ENCODE measurements around the gene UGT8. TPM values are rescaled to one million over a fixed set of nuclear protein-coding genes. Genes with fewer than 3 reads are reported as not detected.

UGT8 gene
- total RNA-seq, 1 experiment from 2014 or later: 14.8 TPM

DNA sequence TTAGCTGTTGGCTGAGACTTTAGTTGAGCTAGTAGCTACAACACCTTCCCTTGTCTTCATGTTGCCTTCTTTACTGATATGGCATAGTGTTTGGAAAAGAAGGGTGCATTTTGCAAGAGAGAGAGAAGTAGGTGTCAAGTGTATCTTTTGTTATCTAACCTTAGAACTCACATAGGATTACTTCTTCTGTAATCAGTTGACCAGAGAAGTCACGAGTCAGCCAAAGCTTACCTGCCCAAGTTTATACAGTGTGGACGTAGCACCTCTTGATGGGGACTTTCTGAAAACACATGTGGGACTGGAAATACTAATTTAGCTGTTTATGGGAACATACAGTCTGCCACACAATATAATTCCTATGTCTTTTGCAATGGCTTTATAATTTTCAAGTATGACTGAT lies 56.0 kb downstream of the UGT8 start:
- Histone ChIP-seq H3K79me2 (ENCODE audit: insufficient read depth, low read length) (no peaks in the 10 kb centered on the region), H3K4me1 (ENCODE audit: control insufficient read depth in 1 of 2, insufficient read depth in 2 of 2, low read length in 2 of 2) (no peaks in the 10 kb centered on the region), H3K4me3 (replicated peaks in 1 of 2; ENCODE audit: low read depth in 1 of 2, low read length in 2 of 2) (no peak overlapping the region), H3K36me3 (ENCODE audit: control insufficient read depth in 1 of 2, insufficient read depth in 2 of 2, low read length in 2 of 2) (no peaks in the 10 kb centered on the region), H3K4me2 (ENCODE audit: low read length) (no peak overlapping the region), H3K27ac (ENCODE audit: low read depth, low read length) (no peak overlapping the region), H3K27me3 (ENCODE audit: insufficient read depth, low read length) (no peaks in the 10 kb centered on the region), H4K20me1 (ENCODE audit: insufficient read depth) (no peaks in the 10 kb centered on the region), H2AFZ (ENCODE audit: low read depth, low read length, poor library complexity, severe bottlenecking) (no peak overlapping the region), H3K9me2 (ENCODE audit: insufficient read depth) (no peaks in the 10 kb centered on the region), H3K9ac (ENCODE audit: low read length) (no peak overlapping the region), H3K9me3 (ENCODE audit: control insufficient read depth in 1 of 2, insufficient read depth in 1 of 2, low read depth in 1 of 2, low read length in 2 of 2) (no peaks in the 10 kb centered on the region)
- CTCF ChIA-PET: interaction anchor here (1.6 to 1.7 kb wide), 2 partner anchors 237 to 267 kb away, joined by 6 read pairs; no protein-coding TSS in a partner anchor
- BruUV-seq (replicated peaks): no TSS peak
- POLR2A ChIA-PET: no interaction called here
- TF ChIP-seq SIN3A (IDR thresholded peaks at IDR 0.05; ENCODE audit: low read depth) (no peak), RAD21 (IDR thresholded peaks at IDR 0.05; ENCODE audit: low read depth) (peak; percentile 31), CEBPB (IDR thresholded peaks at IDR 0.05; ENCODE audit: low read depth) (no peak), POLR2A (IDR thresholded peaks at IDR 0.05; ENCODE audit: borderline replicate concordance, extremely low read depth, insufficient read depth, insufficient read length) (no peak), CBX3 (IDR thresholded peaks at IDR 0.05; ENCODE audit: low read depth) (no peak)
- DNase-seq (ENCODE audit: low read depth, low spot score) (no peak), ATAC-seq (no peak)
- RAD21 ChIA-PET (ENCODE audit: low non-redundant PET in 1 of 2, low total read pairs in 2 of 2, uncharacterized antibody in 2 of 2, unreplicated experiment in 2 of 2): no interaction called here
- intact Hi-C loops (cut with micrococcal nuclease): no loop called here

DNA sequence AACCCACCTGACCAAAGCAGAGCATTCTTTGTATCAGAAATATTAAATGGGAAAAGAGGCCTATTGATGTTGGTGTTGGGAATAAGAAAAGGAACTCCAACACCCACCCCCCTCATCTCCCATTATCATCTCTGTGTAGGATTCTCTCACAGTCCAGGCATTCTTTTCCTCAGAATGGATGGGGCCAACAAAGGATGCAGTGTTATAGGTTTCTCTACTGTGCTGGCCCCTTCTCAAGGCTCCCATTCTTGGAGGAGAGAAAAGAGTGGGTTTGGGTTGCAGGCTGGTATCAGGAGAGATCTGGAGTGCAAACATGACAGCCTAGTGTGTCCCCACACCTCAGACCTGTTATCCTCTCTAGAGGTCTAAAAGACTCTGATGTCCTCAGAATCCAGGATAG lies 59.6 kb downstream of the UGT8 start:
- Histone ChIP-seq H3K36me3 (ENCODE audit: control insufficient read depth in 1 of 2, insufficient read depth in 2 of 2, low read length in 2 of 2) (no peaks in the 10 kb centered on the region), H3K9me2 (ENCODE audit: insufficient read depth) (no peaks in the 10 kb centered on the region), H2AFZ (ENCODE audit: low read depth, low read length, poor library complexity, severe bottlenecking) (no peak overlapping the region), H3K27ac (ENCODE audit: low read depth, low read length) (no peak overlapping the region), H3K4me1 (ENCODE audit: control insufficient read depth in 1 of 2, insufficient read depth in 2 of 2, low read length in 2 of 2) (no peaks in the 10 kb centered on the region), H3K9me3 (ENCODE audit: control insufficient read depth in 1 of 2, insufficient read depth in 1 of 2, low read depth in 1 of 2, low read length in 2 of 2) (no peaks in the 10 kb centered on the region), H3K27me3 (ENCODE audit: insufficient read depth, low read length) (no peaks in the 10 kb centered on the region), H3K9ac (ENCODE audit: low read length) (no peak overlapping the region), H4K20me1 (ENCODE audit: insufficient read depth) (no peaks in the 10 kb centered on the region), H3K4me3 (replicated peaks in 1 of 2; ENCODE audit: low read depth in 1 of 2, low read length in 2 of 2) (no peak overlapping the region), H3K4me2 (ENCODE audit: low read length) (no peak overlapping the region), H3K79me2 (ENCODE audit: insufficient read depth, low read length) (no peaks in the 10 kb centered on the region)
- CTCF ChIA-PET: interaction anchor here (1.0 to 2.6 kb wide), 4 partner anchors 22 to 271 kb away, joined by 5 to 10 read pairs (median 6); no protein-coding TSS in a partner anchor
- RAD21 ChIA-PET (ENCODE audit: low non-redundant PET in 1 of 2, low total read pairs in 2 of 2, uncharacterized antibody in 2 of 2, unreplicated experiment in 2 of 2): interaction anchor here in 1 of 2 experiments (1.3 kb wide), 1 partner anchor 270 kb away, joined by 3 read pairs; no protein-coding TSS in a partner anchor
- TF ChIP-seq ZFX (IDR thresholded peaks at IDR 0.05): no peak
- POLR2A ChIA-PET: no interaction called here
- ATAC-seq (no peak), DNase-seq (ENCODE audit: low read depth, low spot score) (no peak)
- BruUV-seq (replicated peaks): no TSS peak
- intact Hi-C loops (cut with micrococcal nuclease): no loop called here

All from HCT116 (cell line).